ENCODE measurements around the gene C1orf21.

DNA sequence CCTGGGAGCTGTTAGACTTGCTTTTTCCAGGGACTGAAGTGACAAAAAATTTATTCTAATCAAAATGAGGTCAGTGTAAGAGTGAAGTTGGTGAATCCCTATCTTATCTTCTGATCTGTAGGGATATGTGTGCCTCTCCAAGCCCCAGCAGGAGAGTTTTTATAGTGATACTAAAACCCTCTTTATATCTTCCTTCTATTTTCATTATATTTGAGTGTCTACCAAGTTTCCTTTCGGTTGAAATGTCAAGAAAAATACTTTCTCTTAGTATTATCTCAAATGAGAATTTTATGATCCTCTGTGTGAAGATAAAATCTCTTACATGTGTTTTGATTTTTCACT is 18.9 kb downstream of the C1orf21 start:
- TF ChIP-seq, protein P1, sequence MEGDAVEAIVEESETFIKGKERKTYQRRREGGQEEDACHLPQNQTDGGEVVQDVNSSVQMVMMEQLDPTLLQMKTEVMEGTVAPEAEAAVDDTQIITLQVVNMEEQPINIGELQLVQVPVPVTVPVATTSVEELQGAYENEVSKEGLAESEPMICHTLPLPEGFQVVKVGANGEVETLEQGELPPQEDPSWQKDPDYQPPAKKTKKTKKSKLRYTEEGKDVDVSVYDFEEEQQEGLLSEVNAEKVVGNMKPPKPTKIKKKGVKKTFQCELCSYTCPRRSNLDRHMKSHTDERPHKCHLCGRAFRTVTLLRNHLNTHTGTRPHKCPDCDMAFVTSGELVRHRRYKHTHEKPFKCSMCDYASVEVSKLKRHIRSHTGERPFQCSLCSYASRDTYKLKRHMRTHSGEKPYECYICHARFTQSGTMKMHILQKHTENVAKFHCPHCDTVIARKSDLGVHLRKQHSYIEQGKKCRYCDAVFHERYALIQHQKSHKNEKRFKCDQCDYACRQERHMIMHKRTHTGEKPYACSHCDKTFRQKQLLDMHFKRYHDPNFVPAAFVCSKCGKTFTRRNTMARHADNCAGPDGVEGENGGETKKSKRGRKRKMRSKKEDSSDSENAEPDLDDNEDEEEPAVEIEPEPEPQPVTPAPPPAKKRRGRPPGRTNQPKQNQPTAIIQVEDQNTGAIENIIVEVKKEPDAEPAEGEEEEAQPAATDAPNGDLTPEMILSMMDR (IDR thresholded peaks at IDR 0.05), result no peak
- TF ChIP-seq GTF2I (CRISPR knock-in tag; conservative IDR thresholded peaks at IDR 0.05) (no peak), NFYB (CRISPR knock-in tag; conservative IDR thresholded peaks at IDR 0.05; ENCODE audit: low read depth) (no peak), ZNF263 (CRISPR knock-in tag; IDR thresholded peaks at IDR 0.05; ENCODE audit: low read depth) (no peak), CREM (CRISPR knock-in tag; IDR thresholded peaks at IDR 0.05) (no peak)

All from WTC11 (cell line).